HuH-7 (cell line): Measurements from ENCODE around the gene BAZ2B.
A peak's percentile ranks its signal among the peaks of the same experiment; 100 is the strongest.

ENCODE experiments used
- DNase-seq: peaks from one replicate; pipeline ENCODE4 v3.0.0; 2011; ENCODE audit warnings: low spot score

BAZ2B gene

GRCh38 chr2:159317392-159318088 lies 298.8 kb downstream of the BAZ2B start:
- DNase-seq, result no peak

- no peak for DNase-seq
Observed at GRCh38 chr2:159307942-159308341, 308.4 kb downstream of the BAZ2B start.

- DNase-seq, result no peak
Observed at GRCh38 chr2:159300586-159300985, 315.8 kb downstream of the BAZ2B start.

- DNase-seq, result no peak
Observed at GRCh38 chr2:159298967-159299366, 317.4 kb downstream of the BAZ2B start.

- no peak for DNase-seq
Observed at GRCh38 chr2:159297042-159297707, 319.2 kb downstream of the BAZ2B start.

- DNase-seq, result no peak
Observed at GRCh38 chr2:159292157-159292556, 324.2 kb downstream of the BAZ2B start.

- DNase-seq, result peak; percentile 6
Observed at GRCh38 chr2:159290289-159290907, 325.9 kb downstream of the BAZ2B start.

GRCh38 chr2:159287733-159288132 lies 328.6 kb downstream of the BAZ2B start:
- DNase-seq, result no peak

GRCh38 chr2:159286709-159287441 lies 329.5 kb downstream of the BAZ2B start:
- DNase-seq, result peak; percentile 94

- peak; percentile 54 for DNase-seq
Observed at GRCh38 chr2:159285929-159286708, 330.2 kb downstream of the BAZ2B start, which contains the start of gene WDSUB1. Gene WDSUB1, minus strand, starts transcription at chr2:159286703. Its CDS starts 3,634 bp downstream, at chr2:159283069.

- DNase-seq, result no peak
Observed at GRCh38 chr2:159285433-159285832, 330.9 kb downstream of the BAZ2B start.

GRCh38 chr2:159283529-159283928 lies 332.8 kb downstream of the BAZ2B start:
- no peak for DNase-seq

- no peak for DNase-seq
Observed at GRCh38 chr2:159281002-159281401, 335.3 kb downstream of the BAZ2B start.

- DNase-seq, result no peak
Observed at GRCh38 chr2:159279700-159280099, 336.6 kb downstream of the BAZ2B start.

- DNase-seq, result no peak
Observed at GRCh38 chr2:159275111-159275510, 341.2 kb downstream of the BAZ2B start.

- DNase-seq, result no peak
Observed at GRCh38 chr2:159272156-159272555, 344.2 kb downstream of the BAZ2B start.

GRCh38 chr2:159270744-159271379 lies 345.5 kb downstream of the BAZ2B start:
- DNase-seq, result no peak
